ENCODE measurements around the gene TM4SF4.

DNA sequence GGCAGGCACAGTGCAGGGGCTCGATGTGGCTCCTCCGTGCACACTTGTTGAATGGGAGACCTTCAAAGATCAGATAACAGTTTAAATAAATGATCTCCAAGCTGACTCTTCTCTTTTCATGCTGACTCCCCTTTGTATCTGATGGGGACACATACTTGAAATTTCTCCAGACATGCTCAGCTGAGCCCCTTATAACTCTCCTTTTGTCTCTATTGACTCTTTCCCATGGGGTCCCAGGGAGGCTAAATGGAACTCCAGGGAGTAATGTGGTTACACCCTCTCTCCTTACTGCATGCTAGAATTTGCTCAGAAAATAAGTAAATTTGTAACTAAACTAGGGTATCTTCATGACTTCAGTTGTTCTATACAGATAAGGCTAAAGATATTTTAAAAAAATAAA lies 48.2 kb upstream of the TM4SF4 start:
- TF ChIP-seq, protein P1, sequence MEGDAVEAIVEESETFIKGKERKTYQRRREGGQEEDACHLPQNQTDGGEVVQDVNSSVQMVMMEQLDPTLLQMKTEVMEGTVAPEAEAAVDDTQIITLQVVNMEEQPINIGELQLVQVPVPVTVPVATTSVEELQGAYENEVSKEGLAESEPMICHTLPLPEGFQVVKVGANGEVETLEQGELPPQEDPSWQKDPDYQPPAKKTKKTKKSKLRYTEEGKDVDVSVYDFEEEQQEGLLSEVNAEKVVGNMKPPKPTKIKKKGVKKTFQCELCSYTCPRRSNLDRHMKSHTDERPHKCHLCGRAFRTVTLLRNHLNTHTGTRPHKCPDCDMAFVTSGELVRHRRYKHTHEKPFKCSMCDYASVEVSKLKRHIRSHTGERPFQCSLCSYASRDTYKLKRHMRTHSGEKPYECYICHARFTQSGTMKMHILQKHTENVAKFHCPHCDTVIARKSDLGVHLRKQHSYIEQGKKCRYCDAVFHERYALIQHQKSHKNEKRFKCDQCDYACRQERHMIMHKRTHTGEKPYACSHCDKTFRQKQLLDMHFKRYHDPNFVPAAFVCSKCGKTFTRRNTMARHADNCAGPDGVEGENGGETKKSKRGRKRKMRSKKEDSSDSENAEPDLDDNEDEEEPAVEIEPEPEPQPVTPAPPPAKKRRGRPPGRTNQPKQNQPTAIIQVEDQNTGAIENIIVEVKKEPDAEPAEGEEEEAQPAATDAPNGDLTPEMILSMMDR (IDR thresholded peaks at IDR 0.05; ENCODE audit: insufficient read depth, low read length, poor library complexity, severe bottlenecking): no peak
- no peak for TF ChIP-seq EZH2phosphoT487 (conservative IDR thresholded peaks at IDR 0.05; ENCODE audit: low read length)

All from SU-DHL-6 (cell line).